ENCODE data around the gene C6orf136.

The C6orf136 gene

DNA sequence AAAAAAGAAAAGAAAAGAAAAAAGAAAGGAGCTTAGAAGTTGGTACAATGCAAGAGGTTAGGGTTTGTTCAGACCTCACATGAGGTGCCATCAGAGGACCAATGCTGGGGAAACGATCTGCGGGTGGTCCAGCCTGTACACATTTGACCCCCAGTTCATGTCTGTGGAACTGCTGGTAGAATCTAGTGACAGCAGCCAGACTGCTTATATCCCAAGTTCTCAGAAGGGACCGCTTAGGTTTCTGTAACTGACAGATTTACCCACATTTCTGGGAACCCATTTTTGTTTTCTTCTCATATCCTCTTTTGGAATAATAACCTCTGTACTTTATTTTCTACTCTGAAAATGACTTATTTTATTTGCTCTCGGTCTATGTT, 34.8 kb downstream of the C6orf136 start:
- no peaks in the 10 kb centered on the region for H3K9me3 ChIP-seq (ENCODE audit: control extremely low read depth in 1 of 5, control insufficient read depth in 4 of 5, insufficient read depth in 2 of 5, low read depth in 1 of 5, low read length in 4 of 5)
- peaks cover 0 to 38% (median 20%) of the 10 kb centered on the region in 4 experiments for H3K36me3 ChIP-seq (ENCODE audit: control insufficient read depth in 4 of 4, insufficient read depth in 4 of 4, low read length in 3 of 4)
- peaks cover 13 to 76% (median 68%) of the 10 kb centered on the region in 4 experiments for H3K4me1 ChIP-seq (ENCODE audit: control extremely low read depth in 1 of 4, control insufficient read depth in 4 of 4, insufficient read depth in 4 of 4, low read length in 3 of 4)
- peak overlapping the region; percentile 23 to 96 (median 78) for H3K4me3 ChIP-seq (ENCODE audit: control insufficient read depth in 1 of 7, extremely low read depth in 1 of 7, insufficient read depth in 4 of 7, low read depth in 2 of 7, low read length in 6 of 7)
- POLR2A ChIA-PET: interaction anchor here (1.2 to 7.4 kb wide), 4 partner anchors 31 to 66 kb away, joined by 4 to 56 read pairs (median 12); partner anchors contain the start of genes MDC1 and TUBB
- H3K27me3 ChIP-seq (replicated peaks in 2 of 5; ENCODE audit: control insufficient read depth in 4 of 5, insufficient read depth in 5 of 5, low read length in 4 of 5): no peaks in the 10 kb centered on the region
- no peak for DNase-seq
- CTCF ChIA-PET: interaction anchor here (0.7 to 18.0 kb wide), 8 partner anchors 8 to 41 kb away, joined by 3 to 622 read pairs (median 3); partner anchors contain the start of genes DHX16, MDC1, NRM and TUBB
- peak overlapping the region; percentile 83 to 94 for H3K27ac ChIP-seq (ENCODE audit: insufficient read depth in 1 of 2, low read depth in 1 of 2, low read length in 2 of 2, poor library complexity in 1 of 2, severe bottlenecking in 2 of 2)
- WGBS (ENCODE audit: insufficient coverage): 13% methylated on average over 3 of the region's 4 CpGs

- 0% methylated on average over 6 of the region's 11 CpGs for WGBS (ENCODE audit: insufficient coverage)
- H3K36me3 ChIP-seq (ENCODE audit: control insufficient read depth in 4 of 4, insufficient read depth in 4 of 4, low read length in 3 of 4): peaks cover 0 to 31% (median 16%) of the 10 kb centered on the region in 4 experiments
- no peaks in the 10 kb centered on the region for H3K9me3 ChIP-seq (ENCODE audit: control extremely low read depth in 1 of 5, control insufficient read depth in 4 of 5, insufficient read depth in 2 of 5, low read depth in 1 of 5, low read length in 4 of 5)
- POLR2A ChIA-PET: interaction anchor here (0.6 to 7.4 kb wide), 7 partner anchors 8 to 67 kb away, joined by 3 to 56 read pairs (median 5); partner anchors contain the start of genes MDC1, NRM and TUBB
- peaks cover 13 to 77% (median 72%) of the 10 kb centered on the region in 4 experiments for H3K4me1 ChIP-seq (ENCODE audit: control extremely low read depth in 1 of 4, control insufficient read depth in 4 of 4, insufficient read depth in 4 of 4, low read length in 3 of 4)
- peak overlapping the region; percentile 83 to 94 for H3K27ac ChIP-seq (ENCODE audit: insufficient read depth in 1 of 2, low read depth in 1 of 2, low read length in 2 of 2, poor library complexity in 1 of 2, severe bottlenecking in 2 of 2)
- DNase-seq: peak; percentile 97 to 99 (median 99)
- H3K4me3 ChIP-seq (ENCODE audit: control insufficient read depth in 1 of 7, extremely low read depth in 1 of 7, insufficient read depth in 4 of 7, low read depth in 2 of 7, low read length in 6 of 7): peak overlapping the region; percentile 23 to 96 (median 88)
- CTCF ChIA-PET: interaction anchor here (0.7 to 18.0 kb wide), 5 partner anchors 7 to 40 kb away, joined by 3 to 622 read pairs (median 8); partner anchors contain the start of genes DHX16, MDC1, NRM and TUBB
- no peaks in the 10 kb centered on the region for H3K27me3 ChIP-seq (replicated peaks in 2 of 5; ENCODE audit: control insufficient read depth in 4 of 5, insufficient read depth in 5 of 5, low read length in 4 of 5)
These were observed 35.5 kb downstream of the C6orf136 start for GRCh38 chr6:30682143-30683117.

- WGBS (ENCODE audit: insufficient coverage): 2% methylated on average over 7 of the region's 7 CpGs
- Histone ChIP-seq H3K9me3 (ENCODE audit: control extremely low read depth in 1 of 5, control insufficient read depth in 4 of 5, insufficient read depth in 2 of 5, low read depth in 1 of 5, low read length in 4 of 5) (no peaks in the 10 kb centered on the region), H3K27ac (ENCODE audit: insufficient read depth in 1 of 2, low read depth in 1 of 2, low read length in 2 of 2, poor library complexity in 1 of 2, severe bottlenecking in 2 of 2) (peak overlapping the region; percentile 72 to 94), H3K4me3 (ENCODE audit: control insufficient read depth in 1 of 7, extremely low read depth in 1 of 7, insufficient read depth in 4 of 7, low read depth in 2 of 7, low read length in 6 of 7) (peak overlapping the region; percentile 50 to 96 (median 88)), H3K27me3 (replicated peaks in 2 of 5; ENCODE audit: control insufficient read depth in 4 of 5, insufficient read depth in 5 of 5, low read length in 4 of 5) (no peaks in the 10 kb centered on the region), H3K4me1 (ENCODE audit: control extremely low read depth in 1 of 4, control insufficient read depth in 4 of 4, insufficient read depth in 4 of 4, low read length in 3 of 4) (peaks cover 13 to 86% (median 80%) of the 10 kb centered on the region in 4 experiments), H3K36me3 (ENCODE audit: control insufficient read depth in 4 of 4, insufficient read depth in 4 of 4, low read length in 3 of 4) (peaks cover 0 to 29% (median 12%) of the 10 kb centered on the region in 4 experiments)
- ChIA-PET CTCF (interaction anchor here (18.0 kb wide), 1 partner anchor 39 kb away, joined by 622 read pairs; the partner anchor contains the start of genes MDC1 and TUBB), POLR2A (interaction anchor here (0.6 to 7.4 kb wide), 5 partner anchors 8 to 68 kb away, joined by 3 to 56 read pairs (median 8); partner anchors contain the start of genes MDC1, NRM and TUBB)
- no peak for DNase-seq
These were observed 36.4 kb downstream of the C6orf136 start for GRCh38 chr6:30683183-30683979.

GRCh38 chr6:30683980-30684338, 37.0 kb downstream of the C6orf136 start:
- peak in 1 of 3 donors; percentile 21 for DNase-seq
- peaks cover 13 to 87% (median 84%) of the 10 kb centered on the region in 4 experiments for H3K4me1 ChIP-seq (ENCODE audit: control extremely low read depth in 1 of 4, control insufficient read depth in 4 of 4, insufficient read depth in 4 of 4, low read length in 3 of 4)
- peaks cover 0 to 25% (median 10%) of the 10 kb centered on the region in 4 experiments for H3K36me3 ChIP-seq (ENCODE audit: control insufficient read depth in 4 of 4, insufficient read depth in 4 of 4, low read length in 3 of 4)
- CTCF ChIA-PET: interaction anchor here (0.6 to 18.0 kb wide), 2 partner anchors 8 to 38 kb away, joined by 3 to 622 read pairs; partner anchors contain the start of genes MDC1 and TUBB
- POLR2A ChIA-PET: interaction anchor here (1.0 to 7.4 kb wide), 3 partner anchors 33 to 67 kb away, joined by 3 to 56 read pairs (median 15); partner anchors contain the start of genes MDC1, PPP1R10 and TUBB
- 0% methylated on average over 1 of the region's 2 CpGs for WGBS (ENCODE audit: insufficient coverage)
- peak overlapping the region; percentile 72 to 94 for H3K27ac ChIP-seq (ENCODE audit: insufficient read depth in 1 of 2, low read depth in 1 of 2, low read length in 2 of 2, poor library complexity in 1 of 2, severe bottlenecking in 2 of 2)
- H3K27me3 ChIP-seq (replicated peaks in 2 of 5; ENCODE audit: control insufficient read depth in 4 of 5, insufficient read depth in 5 of 5, low read length in 4 of 5): no peaks in the 10 kb centered on the region
- H3K9me3 ChIP-seq (ENCODE audit: control extremely low read depth in 1 of 5, control insufficient read depth in 4 of 5, insufficient read depth in 2 of 5, low read depth in 1 of 5, low read length in 4 of 5): no peaks in the 10 kb centered on the region
- H3K4me3 ChIP-seq (ENCODE audit: control insufficient read depth in 1 of 7, extremely low read depth in 1 of 7, insufficient read depth in 4 of 7, low read depth in 2 of 7, low read length in 6 of 7): peak overlapping the region; percentile 50 to 96 (median 88)

DNA sequence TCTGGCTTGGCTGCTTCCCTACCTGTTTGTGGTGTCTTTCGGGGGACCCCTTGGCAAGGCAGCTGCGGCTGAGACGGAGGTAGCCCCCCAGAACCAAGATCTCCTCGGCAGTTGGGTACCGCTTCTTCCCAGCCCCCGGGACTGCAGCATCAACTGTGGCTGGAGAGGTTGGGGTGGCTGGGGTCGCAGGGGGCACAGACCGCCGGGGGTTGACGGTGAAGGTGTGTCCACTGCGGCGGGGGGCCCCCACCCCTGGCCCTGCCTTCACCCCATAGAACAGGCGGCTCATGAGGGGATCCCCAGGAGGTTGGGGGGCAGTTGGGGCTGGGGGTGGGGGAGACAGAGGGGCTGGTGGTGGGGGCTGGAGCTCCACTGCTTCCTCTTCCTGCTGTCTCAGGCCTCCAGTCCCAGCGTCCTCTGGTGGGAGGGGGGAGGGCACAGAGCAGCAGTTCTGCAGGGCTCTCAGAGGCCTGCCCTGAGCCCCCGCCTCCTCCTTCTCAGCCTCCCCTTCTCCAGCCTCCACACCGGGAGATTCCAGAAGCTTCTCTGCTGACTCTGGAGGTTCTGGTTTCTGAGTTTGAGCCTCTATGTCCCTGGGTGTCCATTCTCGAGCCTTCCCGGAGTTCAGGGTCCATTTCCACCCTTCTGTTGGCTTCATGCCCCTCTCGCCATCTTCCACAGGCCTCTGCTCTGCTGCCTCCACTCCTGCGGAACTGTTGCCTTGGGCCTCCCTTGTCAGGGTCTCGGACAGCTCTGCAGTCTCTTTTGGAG, 37.6 kb downstream of the C6orf136 start:
- peaks cover 0 to 24% (median 9%) of the 10 kb centered on the region in 4 experiments for H3K36me3 ChIP-seq (ENCODE audit: control insufficient read depth in 4 of 4, insufficient read depth in 4 of 4, low read length in 3 of 4)
- WGBS (ENCODE audit: insufficient coverage): 6% methylated on average over 13 of the region's 21 CpGs
- ChIA-PET POLR2A (interaction anchor here (1.0 to 7.4 kb wide), 3 partner anchors 33 to 68 kb away, joined by 3 to 56 read pairs (median 15); partner anchors contain the start of genes MDC1, PPP1R10 and TUBB), CTCF (interaction anchor here (0.6 to 18.0 kb wide), 3 partner anchors 9 to 38 kb away, joined by 3 to 622 read pairs (median 3); partner anchors contain the start of genes MDC1 and TUBB)
- DNase-seq: peak in 2 of 3 donors; percentile 58 to 69
- H3K9me3 ChIP-seq (ENCODE audit: control extremely low read depth in 1 of 5, control insufficient read depth in 4 of 5, insufficient read depth in 2 of 5, low read depth in 1 of 5, low read length in 4 of 5): no peaks in the 10 kb centered on the region
- peak overlapping the region; percentile 72 to 94 for H3K27ac ChIP-seq (ENCODE audit: insufficient read depth in 1 of 2, low read depth in 1 of 2, low read length in 2 of 2, poor library complexity in 1 of 2, severe bottlenecking in 2 of 2)
- H3K27me3 ChIP-seq (replicated peaks in 2 of 5; ENCODE audit: control insufficient read depth in 4 of 5, insufficient read depth in 5 of 5, low read length in 4 of 5): no peaks in the 10 kb centered on the region
- peaks cover 13 to 87% (median 84%) of the 10 kb centered on the region in 4 experiments for H3K4me1 ChIP-seq (ENCODE audit: control extremely low read depth in 1 of 4, control insufficient read depth in 4 of 4, insufficient read depth in 4 of 4, low read length in 3 of 4)
- peak overlapping the region; percentile 50 to 96 (median 88) for H3K4me3 ChIP-seq (ENCODE audit: control insufficient read depth in 1 of 7, extremely low read depth in 1 of 7, insufficient read depth in 4 of 7, low read depth in 2 of 7, low read length in 6 of 7)

Measured in common myeloid progenitor, CD34-positive (primary cell).